Measurements from ENCODE around the gene LIN7B. TPM values are rescaled to one million over a fixed set of nuclear protein-coding genes. Genes with fewer than 3 reads are reported as not detected.

Gene LIN7B
- total and polyA plus RNA-seq, 2 of the 13 experiments (the other 11 are each of a cell fraction or from before 2014, with no cell fraction given): 5.3 to 7.6 TPM

DNA sequence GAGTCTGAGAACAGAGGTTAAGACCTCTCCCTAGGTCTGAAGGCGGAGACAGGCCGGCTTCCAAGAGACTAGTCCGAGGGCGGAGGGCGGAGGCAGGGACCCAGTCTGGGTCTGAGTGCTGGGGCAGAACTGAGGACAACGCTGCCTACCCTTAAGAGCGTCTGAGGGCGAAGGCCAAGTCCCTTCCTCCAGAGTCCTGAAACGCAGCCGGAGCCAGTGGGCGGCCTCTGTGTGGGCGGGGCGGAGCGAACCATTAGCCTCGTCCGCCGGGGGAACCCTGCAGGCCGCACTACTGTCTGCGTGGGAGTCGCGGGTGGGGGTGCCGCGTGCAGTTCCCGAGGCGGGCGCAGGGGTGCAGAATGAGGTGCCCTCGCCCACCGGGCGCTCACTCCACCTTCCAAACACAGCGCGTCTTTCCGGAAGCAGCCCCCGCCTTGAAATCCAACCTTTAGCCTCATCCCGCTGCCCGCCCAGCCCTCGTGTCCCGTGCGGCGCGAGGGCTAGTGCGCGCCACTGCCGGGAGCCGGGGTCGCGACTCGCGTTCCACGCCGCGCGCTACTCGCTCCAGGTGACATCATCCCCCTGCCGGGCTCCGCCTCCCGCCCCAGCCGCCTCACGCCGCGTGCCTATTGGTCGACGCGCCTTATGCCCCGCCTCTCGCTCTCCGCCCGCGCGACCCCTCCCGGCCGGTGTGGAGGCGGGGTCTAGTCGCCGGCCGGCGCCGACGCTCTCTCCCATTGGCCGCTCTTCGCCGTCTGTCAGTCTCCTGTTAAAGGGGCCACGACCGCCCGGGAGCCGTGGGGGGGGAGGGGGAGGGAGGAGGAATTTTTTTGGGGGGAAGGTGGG, 4.6 kb downstream of the LIN7B start, which contains the start of gene C19orf73 (continued):
- TF ChIP-seq, protein P1, sequence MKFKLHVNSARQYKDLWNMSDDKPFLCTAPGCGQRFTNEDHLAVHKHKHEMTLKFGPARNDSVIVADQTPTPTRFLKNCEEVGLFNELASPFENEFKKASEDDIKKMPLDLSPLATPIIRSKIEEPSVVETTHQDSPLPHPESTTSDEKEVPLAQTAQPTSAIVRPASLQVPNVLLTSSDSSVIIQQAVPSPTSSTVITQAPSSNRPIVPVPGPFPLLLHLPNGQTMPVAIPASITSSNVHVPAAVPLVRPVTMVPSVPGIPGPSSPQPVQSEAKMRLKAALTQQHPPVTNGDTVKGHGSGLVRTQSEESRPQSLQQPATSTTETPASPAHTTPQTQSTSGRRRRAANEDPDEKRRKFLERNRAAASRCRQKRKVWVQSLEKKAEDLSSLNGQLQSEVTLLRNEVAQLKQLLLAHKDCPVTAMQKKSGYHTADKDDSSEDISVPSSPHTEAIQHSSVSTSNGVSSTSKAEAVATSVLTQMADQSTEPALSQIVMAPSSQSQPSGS (CRISPR knock-in tag; IDR thresholded peaks at IDR 0.05): peak; percentile 99
- TF ChIP-seq PCBP2 (optimal IDR thresholded peaks at IDR 0.05; ENCODE audit: low read depth, low read length, poor library complexity, severe bottlenecking): no peak
- peak; percentile 81 for TF ChIP-seq TOPORS (CRISPR knock-in tag; IDR thresholded peaks at IDR 0.05)
- no peak for TF ChIP-seq ZNF121 (CRISPR knock-in tag; IDR thresholded peaks at IDR 0.05)
- no peak for TF ChIP-seq ZNF234 (CRISPR knock-in tag; conservative IDR thresholded peaks at IDR 0.05)
- TF ChIP-seq ZSCAN30 (CRISPR knock-in tag; IDR thresholded peaks at IDR 0.05): no peak
- TF ChIP-seq ZNF232 (CRISPR knock-in tag; IDR thresholded peaks at IDR 0.05; ENCODE audit: borderline replicate concordance): peak; percentile 62; the same call in 1 of the 2 replicates
- TF ChIP-seq ZNF510 (CRISPR knock-in tag; IDR thresholded peaks at IDR 0.05; ENCODE audit: low read depth): peak; percentile 91
- TF ChIP-seq, protein P2, sequence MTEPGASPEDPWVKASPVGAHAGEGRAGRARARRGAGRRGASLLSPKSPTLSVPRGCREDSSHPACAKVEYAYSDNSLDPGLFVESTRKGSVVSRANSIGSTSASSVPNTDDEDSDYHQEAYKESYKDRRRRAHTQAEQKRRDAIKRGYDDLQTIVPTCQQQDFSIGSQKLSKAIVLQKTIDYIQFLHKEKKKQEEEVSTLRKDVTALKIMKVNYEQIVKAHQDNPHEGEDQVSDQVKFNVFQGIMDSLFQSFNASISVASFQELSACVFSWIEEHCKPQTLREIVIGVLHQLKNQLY (CRISPR knock-in tag; IDR thresholded peaks at IDR 0.05): 0 out of 2 replicates have a peak, but pooled peaks have one; percentile 11
- TF ChIP-seq IRF2 (CRISPR knock-in tag; IDR thresholded peaks at IDR 0.05): peak; percentile 42
- TF ChIP-seq, protein P3, sequence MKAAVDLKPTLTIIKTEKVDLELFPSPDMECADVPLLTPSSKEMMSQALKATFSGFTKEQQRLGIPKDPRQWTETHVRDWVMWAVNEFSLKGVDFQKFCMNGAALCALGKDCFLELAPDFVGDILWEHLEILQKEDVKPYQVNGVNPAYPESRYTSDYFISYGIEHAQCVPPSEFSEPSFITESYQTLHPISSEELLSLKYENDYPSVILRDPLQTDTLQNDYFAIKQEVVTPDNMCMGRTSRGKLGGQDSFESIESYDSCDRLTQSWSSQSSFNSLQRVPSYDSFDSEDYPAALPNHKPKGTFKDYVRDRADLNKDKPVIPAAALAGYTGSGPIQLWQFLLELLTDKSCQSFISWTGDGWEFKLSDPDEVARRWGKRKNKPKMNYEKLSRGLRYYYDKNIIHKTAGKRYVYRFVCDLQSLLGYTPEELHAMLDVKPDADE (CRISPR knock-in tag; IDR thresholded peaks at IDR 0.05): no peak
- TF ChIP-seq, protein P4, sequence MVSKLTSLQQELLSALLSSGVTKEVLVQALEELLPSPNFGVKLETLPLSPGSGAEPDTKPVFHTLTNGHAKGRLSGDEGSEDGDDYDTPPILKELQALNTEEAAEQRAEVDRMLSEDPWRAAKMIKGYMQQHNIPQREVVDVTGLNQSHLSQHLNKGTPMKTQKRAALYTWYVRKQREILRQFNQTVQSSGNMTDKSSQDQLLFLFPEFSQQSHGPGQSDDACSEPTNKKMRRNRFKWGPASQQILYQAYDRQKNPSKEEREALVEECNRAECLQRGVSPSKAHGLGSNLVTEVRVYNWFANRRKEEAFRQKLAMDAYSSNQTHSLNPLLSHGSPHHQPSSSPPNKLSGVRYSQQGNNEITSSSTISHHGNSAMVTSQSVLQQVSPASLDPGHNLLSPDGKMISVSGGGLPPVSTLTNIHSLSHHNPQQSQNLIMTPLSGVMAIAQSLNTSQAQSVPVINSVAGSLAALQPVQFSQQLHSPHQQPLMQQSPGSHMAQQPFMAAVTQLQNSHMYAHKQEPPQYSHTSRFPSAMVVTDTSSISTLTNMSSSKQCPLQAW (CRISPR knock-in tag; IDR thresholded peaks at IDR 0.05): peak; percentile 66; the same call in 1 of the 2 replicates
- TF ChIP-seq SP4 (CRISPR knock-in tag; IDR thresholded peaks at IDR 0.05): peak; percentile 94
- TF ChIP-seq BRD4 (CRISPR knock-in tag; IDR thresholded peaks at IDR 0.05): peak; percentile 81
- TF ChIP-seq GLI4 (CRISPR knock-in tag; IDR thresholded peaks at IDR 0.05; ENCODE audit: borderline replicate concordance): no peak
- TF ChIP-seq CBX1 (IDR thresholded peaks at IDR 0.05; ENCODE audit: low read depth): peak; percentile 65
- TF ChIP-seq HMG20A (CRISPR knock-in tag; IDR thresholded peaks at IDR 0.05; ENCODE audit: borderline replicate concordance): no peak
- TF ChIP-seq, protein P5, sequence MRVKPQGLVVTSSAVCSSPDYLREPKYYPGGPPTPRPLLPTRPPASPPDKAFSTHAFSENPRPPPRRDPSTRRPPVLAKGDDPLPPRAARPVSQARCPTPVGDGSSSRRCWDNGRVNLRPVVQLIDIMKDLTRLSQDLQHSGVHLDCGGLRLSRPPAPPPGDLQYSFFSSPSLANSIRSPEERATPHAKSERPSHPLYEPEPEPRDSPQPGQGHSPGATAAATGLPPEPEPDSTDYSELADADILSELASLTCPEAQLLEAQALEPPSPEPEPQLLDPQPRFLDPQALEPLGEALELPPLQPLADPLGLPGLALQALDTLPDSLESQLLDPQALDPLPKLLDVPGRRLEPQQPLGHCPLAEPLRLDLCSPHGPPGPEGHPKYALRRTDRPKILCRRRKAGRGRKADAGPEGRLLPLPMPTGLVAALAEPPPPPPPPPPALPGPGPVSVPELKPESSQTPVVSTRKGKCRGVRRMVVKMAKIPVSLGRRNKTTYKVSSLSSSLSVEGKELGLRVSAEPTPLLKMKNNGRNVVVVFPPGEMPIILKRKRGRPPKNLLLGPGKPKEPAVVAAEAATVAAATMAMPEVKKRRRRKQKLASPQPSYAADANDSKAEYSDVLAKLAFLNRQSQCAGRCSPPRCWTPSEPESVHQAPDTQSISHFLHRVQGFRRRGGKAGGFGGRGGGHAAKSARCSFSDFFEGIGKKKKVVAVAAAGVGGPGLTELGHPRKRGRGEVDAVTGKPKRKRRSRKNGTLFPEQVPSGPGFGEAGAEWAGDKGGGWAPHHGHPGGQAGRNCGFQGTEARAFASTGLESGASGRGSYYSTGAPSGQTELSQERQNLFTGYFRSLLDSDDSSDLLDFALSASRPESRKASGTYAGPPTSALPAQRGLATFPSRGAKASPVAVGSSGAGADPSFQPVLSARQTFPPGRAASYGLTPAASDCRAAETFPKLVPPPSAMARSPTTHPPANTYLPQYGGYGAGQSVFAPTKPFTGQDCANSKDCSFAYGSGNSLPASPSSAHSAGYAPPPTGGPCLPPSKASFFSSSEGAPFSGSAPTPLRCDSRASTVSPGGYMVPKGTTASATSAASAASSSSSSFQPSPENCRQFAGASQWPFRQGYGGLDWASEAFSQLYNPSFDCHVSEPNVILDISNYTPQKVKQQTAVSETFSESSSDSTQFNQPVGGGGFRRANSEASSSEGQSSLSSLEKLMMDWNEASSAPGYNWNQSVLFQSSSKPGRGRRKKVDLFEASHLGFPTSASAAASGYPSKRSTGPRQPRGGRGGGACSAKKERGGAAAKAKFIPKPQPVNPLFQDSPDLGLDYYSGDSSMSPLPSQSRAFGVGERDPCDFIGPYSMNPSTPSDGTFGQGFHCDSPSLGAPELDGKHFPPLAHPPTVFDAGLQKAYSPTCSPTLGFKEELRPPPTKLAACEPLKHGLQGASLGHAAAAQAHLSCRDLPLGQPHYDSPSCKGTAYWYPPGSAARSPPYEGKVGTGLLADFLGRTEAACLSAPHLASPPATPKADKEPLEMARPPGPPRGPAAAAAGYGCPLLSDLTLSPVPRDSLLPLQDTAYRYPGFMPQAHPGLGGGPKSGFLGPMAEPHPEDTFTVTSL (CRISPR knock-in tag; IDR thresholded peaks at IDR 0.05; ENCODE audit: borderline replicate concordance): no peak; the same call in 1 of the 2 replicates
- no peak for TF ChIP-seq ZKSCAN1 (IDR thresholded peaks at IDR 0.05; ENCODE audit: low read length)

Data from HepG2 (cell line).